ENCODE results near the gene BAHD1.

DNA sequence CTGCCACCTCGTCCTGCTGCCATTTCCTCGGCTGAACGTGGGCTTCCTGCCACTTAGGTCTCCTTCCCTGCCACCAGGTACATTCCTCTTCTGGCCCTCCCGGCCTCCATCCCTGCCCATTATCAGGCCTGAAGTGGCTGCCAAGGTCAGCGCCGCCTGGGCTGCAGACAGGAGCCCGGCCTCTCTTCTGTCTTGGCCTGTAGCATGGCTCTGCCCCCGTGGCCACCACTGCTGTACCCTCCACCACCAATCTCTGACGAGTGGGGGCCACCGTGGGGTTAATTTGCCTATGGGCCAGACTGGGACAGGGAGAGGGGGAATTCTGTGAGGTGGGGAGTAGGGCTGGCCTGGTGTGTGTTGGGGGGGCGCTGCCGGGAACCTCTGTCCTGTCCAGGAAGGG, 2.0 kb upstream of the BAHD1 start:
- TF ChIP-seq POLR2A (IDR thresholded peaks at IDR 0.05) = no peak
- TF ChIP-seq, protein P1, sequence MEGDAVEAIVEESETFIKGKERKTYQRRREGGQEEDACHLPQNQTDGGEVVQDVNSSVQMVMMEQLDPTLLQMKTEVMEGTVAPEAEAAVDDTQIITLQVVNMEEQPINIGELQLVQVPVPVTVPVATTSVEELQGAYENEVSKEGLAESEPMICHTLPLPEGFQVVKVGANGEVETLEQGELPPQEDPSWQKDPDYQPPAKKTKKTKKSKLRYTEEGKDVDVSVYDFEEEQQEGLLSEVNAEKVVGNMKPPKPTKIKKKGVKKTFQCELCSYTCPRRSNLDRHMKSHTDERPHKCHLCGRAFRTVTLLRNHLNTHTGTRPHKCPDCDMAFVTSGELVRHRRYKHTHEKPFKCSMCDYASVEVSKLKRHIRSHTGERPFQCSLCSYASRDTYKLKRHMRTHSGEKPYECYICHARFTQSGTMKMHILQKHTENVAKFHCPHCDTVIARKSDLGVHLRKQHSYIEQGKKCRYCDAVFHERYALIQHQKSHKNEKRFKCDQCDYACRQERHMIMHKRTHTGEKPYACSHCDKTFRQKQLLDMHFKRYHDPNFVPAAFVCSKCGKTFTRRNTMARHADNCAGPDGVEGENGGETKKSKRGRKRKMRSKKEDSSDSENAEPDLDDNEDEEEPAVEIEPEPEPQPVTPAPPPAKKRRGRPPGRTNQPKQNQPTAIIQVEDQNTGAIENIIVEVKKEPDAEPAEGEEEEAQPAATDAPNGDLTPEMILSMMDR (IDR thresholded peaks at IDR 0.05) = no peak
